Neural crest cell (in vitro differentiated cells): ENCODE results near the gene GRIK3. TPM values are rescaled to one million over a fixed set of nuclear protein-coding genes. Genes with fewer than 3 reads are reported as not detected.
"Not testable (repeated sequence)": the region's sequence is repeated elsewhere in the genome, so short reads cannot be mapped to it uniquely, and the experiment has no call there.

Experiments
- DNase-seq: peaks from one replicate; pipeline ENCODE4 v3.0.0; 2021; ENCODE audit warnings: low read depth, mixed read lengths, low spot score
- H3K27ac Mint-ChIP-seq: one replicate; pipeline ENCODE4 v1.8.0; 2021; ENCODE audit warnings: mild to moderate bottlenecking, mixed read lengths; ENCODE audit not compliant: unreplicated experiment
- H3K27me3 Mint-ChIP-seq: 2 replicates; pipeline ENCODE4 v1.8.0; 2021; ENCODE audit warnings: low read depth, mild to moderate bottlenecking, mixed read lengths
- H3K36me3 Mint-ChIP-seq: 2 replicates; pipeline ENCODE4 v1.8.0; 2021; ENCODE audit warnings: low read depth, mild to moderate bottlenecking, mixed read lengths
- H3K4me1 Mint-ChIP-seq: 2 replicates; pipeline ENCODE4 v1.8.0; 2021; ENCODE audit warnings: mixed read lengths
- H3K4me3 Mint-ChIP-seq: one replicate; pipeline ENCODE4 v1.8.0; 2021; ENCODE audit warnings: mild to moderate bottlenecking, mixed read lengths
- H3K9me3 Mint-ChIP-seq: 2 replicates; pipeline ENCODE4 v1.8.0; 2021; ENCODE audit warnings: mixed read lengths
- total RNA-seq: library from RNA; stranded (reverse); gene quantifications from 2 replicates; pipeline ENCODE4 v1.2.1, GENCODE V29; 2021
- TF ChIP-seq, protein P1 (sequence below): fragments of 200-600 bp; sonication (generic); conservative IDR thresholded peaks from 2 replicates; pipeline ENCODE4 v1.5.0; 2021; ENCODE audit warnings: antibody characterized with exemption, mild to moderate bottlenecking

The GRIK3 gene
- total RNA-seq, 1 donor from 2014 or later = 2.4 TPM

DNA sequence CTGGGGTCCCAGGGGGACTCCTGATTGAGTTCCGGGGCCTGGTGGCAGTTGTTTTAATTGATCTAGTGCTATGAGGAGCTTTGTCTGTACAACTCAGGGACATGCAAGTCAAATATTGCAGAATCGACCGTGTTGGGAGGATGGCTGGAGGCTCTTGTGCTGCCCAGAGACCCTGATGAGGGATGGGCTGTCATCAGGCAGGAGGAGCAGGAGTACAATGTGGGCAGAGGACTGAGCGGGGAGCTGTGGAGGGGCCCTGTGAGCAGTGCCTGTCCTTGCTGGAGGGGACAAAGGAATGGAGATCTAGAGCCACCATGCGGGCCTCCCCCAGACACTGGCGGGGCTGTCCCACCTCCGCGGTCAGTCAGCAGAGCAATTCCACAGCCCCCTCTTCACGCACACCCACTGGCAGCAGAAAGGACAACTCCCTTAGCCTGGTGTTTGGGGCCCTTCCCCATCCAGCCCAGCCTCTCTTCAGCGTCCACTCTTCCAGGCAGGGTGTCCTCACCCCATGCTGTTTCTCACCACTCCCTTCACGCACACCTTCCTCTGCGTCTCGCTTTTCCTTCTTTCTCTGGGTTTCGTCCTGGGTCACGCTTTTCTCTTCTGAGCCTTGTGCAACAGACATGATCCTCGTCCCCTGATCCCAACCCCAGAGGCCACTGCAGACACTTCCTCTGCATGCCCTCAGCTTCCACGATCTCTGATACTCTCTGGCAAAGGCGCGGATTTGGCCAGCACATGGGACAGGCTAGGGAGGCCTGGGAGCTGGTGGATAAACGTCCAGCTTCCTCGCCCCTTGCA lies 122.6 kb downstream of the GRIK3 start:
- TF ChIP-seq, protein P1, sequence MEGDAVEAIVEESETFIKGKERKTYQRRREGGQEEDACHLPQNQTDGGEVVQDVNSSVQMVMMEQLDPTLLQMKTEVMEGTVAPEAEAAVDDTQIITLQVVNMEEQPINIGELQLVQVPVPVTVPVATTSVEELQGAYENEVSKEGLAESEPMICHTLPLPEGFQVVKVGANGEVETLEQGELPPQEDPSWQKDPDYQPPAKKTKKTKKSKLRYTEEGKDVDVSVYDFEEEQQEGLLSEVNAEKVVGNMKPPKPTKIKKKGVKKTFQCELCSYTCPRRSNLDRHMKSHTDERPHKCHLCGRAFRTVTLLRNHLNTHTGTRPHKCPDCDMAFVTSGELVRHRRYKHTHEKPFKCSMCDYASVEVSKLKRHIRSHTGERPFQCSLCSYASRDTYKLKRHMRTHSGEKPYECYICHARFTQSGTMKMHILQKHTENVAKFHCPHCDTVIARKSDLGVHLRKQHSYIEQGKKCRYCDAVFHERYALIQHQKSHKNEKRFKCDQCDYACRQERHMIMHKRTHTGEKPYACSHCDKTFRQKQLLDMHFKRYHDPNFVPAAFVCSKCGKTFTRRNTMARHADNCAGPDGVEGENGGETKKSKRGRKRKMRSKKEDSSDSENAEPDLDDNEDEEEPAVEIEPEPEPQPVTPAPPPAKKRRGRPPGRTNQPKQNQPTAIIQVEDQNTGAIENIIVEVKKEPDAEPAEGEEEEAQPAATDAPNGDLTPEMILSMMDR = no peak
- Mint-ChIP-seq H3K9me3 (no peaks in the 10 kb centered on the region), H3K4me1 (peaks cover 21% of the 10 kb centered on the region), H3K27me3 (peaks cover 37% of the 10 kb centered on the region), H3K27ac (peak overlapping the region; percentile 85), H3K36me3 (no peaks in the 10 kb centered on the region), H3K4me3 (no peak overlapping the region)
- DNase-seq = no peak

DNA sequence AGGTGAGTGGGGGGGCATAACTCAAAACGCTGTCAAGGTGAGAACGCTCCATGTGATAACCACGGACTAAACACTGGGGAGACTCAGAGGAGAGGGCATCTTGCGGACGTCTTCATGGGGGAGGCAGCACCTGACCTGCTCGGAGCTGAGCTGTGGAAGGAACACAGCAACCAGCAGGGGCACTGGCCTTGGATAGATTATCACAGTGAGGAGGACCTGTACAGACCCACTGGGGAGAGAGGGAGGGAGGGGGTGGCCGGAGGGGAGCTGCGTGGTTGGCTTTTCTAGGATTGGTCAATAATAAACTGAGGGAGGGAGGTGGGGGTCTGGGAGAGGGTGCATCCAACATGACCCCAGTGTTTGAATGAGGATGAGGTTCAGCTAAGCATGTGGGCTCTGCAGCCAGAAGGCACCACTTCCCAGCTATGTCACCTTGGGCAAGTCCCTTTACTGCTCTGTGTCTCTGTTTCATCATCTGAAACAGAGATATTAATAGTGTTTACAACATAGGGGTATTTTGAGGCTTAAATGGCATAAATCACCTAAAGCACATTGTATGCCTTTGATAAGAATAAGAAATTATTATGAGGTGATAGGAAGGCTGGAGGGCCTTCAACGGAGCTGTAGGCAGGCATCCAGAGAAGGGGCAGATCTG lies 123.3 kb downstream of the GRIK3 start:
- no peaks in the 10 kb centered on the region for H3K9me3 Mint-ChIP-seq
- H3K36me3 Mint-ChIP-seq = no peaks in the 10 kb centered on the region
- H3K27ac Mint-ChIP-seq = no peak overlapping the region
- H3K4me3 Mint-ChIP-seq = no peak overlapping the region
- peaks cover 21% of the 10 kb centered on the region for H3K4me1 Mint-ChIP-seq
- no peak for DNase-seq
- TF ChIP-seq, protein P1 = no peak
- peaks cover 38% of the 10 kb centered on the region for H3K27me3 Mint-ChIP-seq

DNA sequence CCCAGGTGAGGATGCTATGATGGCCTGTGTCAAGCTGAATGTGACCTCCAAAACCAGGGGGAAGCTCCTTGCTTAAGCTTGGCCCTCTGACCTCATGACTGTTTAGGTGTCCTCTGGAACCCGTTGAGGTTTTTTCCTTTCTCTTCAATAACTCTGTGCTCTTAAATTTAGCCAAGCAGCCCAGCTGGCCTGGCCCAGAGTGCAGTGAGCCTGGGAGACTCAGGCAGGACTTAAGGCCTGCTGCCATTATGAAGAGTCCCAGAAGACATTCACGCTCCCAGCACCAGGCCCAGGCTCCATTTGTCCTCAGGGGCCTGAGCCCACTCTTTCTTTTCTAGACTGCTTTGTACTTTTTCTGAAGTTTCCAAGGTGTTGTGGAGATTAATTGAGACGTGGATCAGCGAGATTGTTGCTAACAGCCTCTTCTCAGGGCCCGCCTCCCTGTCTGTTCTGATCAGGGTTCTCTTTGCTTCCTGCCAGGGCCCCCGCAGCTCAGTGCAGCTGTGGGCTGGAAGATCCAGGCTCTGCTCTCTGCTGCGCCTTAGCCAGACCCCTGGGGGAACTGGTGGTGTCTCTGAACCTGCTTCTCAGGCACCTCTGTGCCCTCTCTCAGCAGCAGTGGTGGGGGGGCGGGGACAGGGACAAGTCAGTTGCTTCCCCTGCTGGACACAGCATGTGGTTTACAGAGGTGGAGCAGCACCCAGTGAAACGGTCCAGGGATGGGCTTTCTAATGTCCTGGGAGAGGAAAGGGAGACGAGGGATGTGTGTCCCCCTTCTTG lies 124.2 kb downstream of the GRIK3 start:
- Mint-ChIP-seq H3K4me1 (peaks cover 21% of the 10 kb centered on the region), H3K27ac (no peak overlapping the region), H3K36me3 (no peaks in the 10 kb centered on the region), H3K4me3 (no peak overlapping the region), H3K9me3 (no peaks in the 10 kb centered on the region), H3K27me3 (peaks cover 36% of the 10 kb centered on the region)
- TF ChIP-seq, protein P1 = no peak
- DNase-seq = no peak

DNA sequence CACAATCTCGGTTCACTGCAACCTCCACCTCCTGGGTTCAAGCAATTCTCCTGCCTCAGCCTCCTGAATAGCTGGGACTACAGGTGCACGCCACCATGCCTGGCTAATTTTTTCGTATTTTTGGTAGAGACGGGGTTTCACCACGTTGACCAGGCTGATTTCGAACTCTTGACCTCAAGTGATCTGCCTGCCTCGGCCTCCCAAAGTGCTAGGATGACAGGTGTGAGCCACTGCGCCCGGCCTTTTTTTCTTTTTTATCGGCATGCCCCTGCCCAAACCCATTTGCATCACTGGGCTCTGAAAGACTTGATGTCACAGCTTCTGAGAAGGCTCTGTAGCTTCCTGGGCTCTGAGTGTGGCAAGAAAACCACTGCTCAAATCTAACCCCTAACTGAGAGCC lies 125.0 kb downstream of the GRIK3 start:
- not testable (repeated sequence) for H3K36me3 Mint-ChIP-seq, DNase-seq, H3K4me3 Mint-ChIP-seq, H3K27ac Mint-ChIP-seq, H3K9me3 Mint-ChIP-seq
- Mint-ChIP-seq H3K4me1 (peaks cover 21% of the 10 kb centered on the region), H3K27me3 (peaks cover 36% of the 10 kb centered on the region)

DNA sequence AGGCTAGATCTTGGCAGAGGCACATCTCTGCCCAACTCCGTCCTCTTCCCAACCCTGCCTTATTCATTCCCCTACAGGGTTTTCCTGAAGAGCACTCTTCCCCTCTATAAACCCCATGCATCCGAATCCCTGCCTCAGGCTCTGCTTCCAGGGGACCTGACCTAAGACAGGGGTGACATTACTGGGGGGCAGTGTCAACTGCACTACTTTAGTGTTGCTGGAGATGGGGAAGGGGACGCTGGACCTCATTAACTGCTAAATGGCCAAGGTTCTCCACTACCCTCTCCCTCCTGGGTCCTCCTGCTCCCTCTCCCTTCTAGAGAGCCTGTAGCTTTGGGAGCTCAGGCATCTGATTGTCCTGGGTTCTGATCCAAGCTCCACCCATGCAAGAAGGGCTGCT lies 126.2 kb downstream of the GRIK3 start:
- Mint-ChIP-seq H3K9me3 (no peaks in the 10 kb centered on the region), H3K36me3 (no peaks in the 10 kb centered on the region), H3K27me3 (peaks cover 36% of the 10 kb centered on the region), H3K4me3 (no peak overlapping the region), H3K27ac (no peak overlapping the region), H3K4me1 (peaks cover 13% of the 10 kb centered on the region)
- no peak for DNase-seq
- TF ChIP-seq, protein P1 = no peak
